PC-3 (cell line): ENCODE data around the gene GRIK1. TPM values are rescaled to one million over a fixed set of nuclear protein-coding genes. Genes with fewer than 3 reads are reported as not detected.

ENCODE experiments used
- ATAC-seq: fragments of 200-7000 bp; cut with Tn5 transposase; 2 replicates; pipeline ENCODE4 v1.9.1; 2020; ENCODE audit warnings: mild to moderate bottlenecking, moderate library complexity
- BruUV-seq: library from RNA; stranded (reverse); fragments of 400-500 nt; replicated peaks from 2 replicates; lab custom pipeline; 2021; lab: Mats Ljungman, UMichigan
- CTCF ChIA-PET: fragments of 300-600 bp; sonication (Branson Sonifier 250); formaldehyde crosslinking; loops from one replicate; lab custom pipeline; 2022; ENCODE audit warnings: antibody characterized with exemption; lab: Charles Lee
- POLR2A ChIA-PET: fragments of 300-600 bp; sonication (Branson Sonifier 250); formaldehyde crosslinking; loops from one replicate; lab custom pipeline; 2022; ENCODE audit warnings: antibody characterized with exemption; ENCODE audit not compliant: unreplicated experiment; lab: Charles Lee
- DNase-seq: peaks from one replicate; pipeline ENCODE4 v3.0.0-alpha.2; 2015
- H2AFZ ChIP-seq: fragments of 300-600 bp; sonication (generic); 2 replicates; pipeline ENCODE4 v1.6.0; 2016; ENCODE audit warnings: antibody characterized with exemption, low read length
- H3F3A ChIP-seq: fragments of 300-600 bp; sonication (generic); one replicate; pipeline ENCODE4 v1.6.0; 2017; ENCODE audit warnings: antibody characterized with exemption, low read length, control low read depth, mild to moderate bottlenecking; ENCODE audit not compliant: unreplicated experiment
- H3K27ac ChIP-seq: fragments of 300-600 bp; sonication (generic); 2 replicates; pipeline ENCODE4 v1.5.1; 2016; ENCODE audit warnings: mild to moderate bottlenecking, low read length
- H3K27me3 ChIP-seq: fragments of 300-600 bp; sonication (generic); 2 replicates; pipeline ENCODE4 v1.6.1; 2016; ENCODE audit warnings: low read length, mixed read lengths
- H3K36me3 ChIP-seq: fragments of 300-600 bp; sonication (generic); 2 replicates; pipeline ENCODE4 v1.6.1; 2016; ENCODE audit warnings: low read depth, mixed run types, low read length, mixed read lengths
- H3K4me1 ChIP-seq: fragments of 300-600 bp; sonication (generic); 2 replicates; pipeline ENCODE4 v1.5.1; 2016; ENCODE audit warnings: low read length; ENCODE audit not compliant: insufficient read depth
- H3K4me2 ChIP-seq: fragments of 300-600 bp; sonication (generic); 2 replicates; pipeline ENCODE4 v1.6.0; 2016; ENCODE audit warnings: low read length
- H3K4me3 ChIP-seq: fragments of 300-600 bp; sonication (generic); 2 replicates; pipeline ENCODE4 v1.5.1; 2016; ENCODE audit warnings: mild to moderate bottlenecking, low read length, mixed read lengths
- H3K79me2 ChIP-seq: fragments of 300-600 bp; sonication (generic); 2 replicates; pipeline ENCODE4 v1.6.1; 2017; ENCODE audit warnings: low read length, mixed read lengths
- H3K9ac ChIP-seq: fragments of 300-600 bp; sonication (generic); 2 replicates; pipeline ENCODE4 v1.6.0; 2016; ENCODE audit warnings: mild to moderate bottlenecking, low read length
- H3K9me2 ChIP-seq: fragments of 300-600 bp; sonication (generic); replicated peaks from 2 replicates; pipeline ENCODE4 v1.6.1; 2016; ENCODE audit warnings: mixed run types, low read length, mixed read lengths
- H3K9me3 ChIP-seq: fragments of 300-600 bp; sonication (generic); 2 replicates; pipeline ENCODE4 v1.6.1; 2016; ENCODE audit warnings: low read length, mixed read lengths
- H4K20me1 ChIP-seq: fragments of 300-600 bp; sonication (generic); 2 replicates; pipeline ENCODE4 v1.6.1; 2016; ENCODE audit warnings: low read length, mixed read lengths
- EZH2 ChIP-seq: fragments of 300-600 bp; sonication (generic); IDR thresholded peaks from one replicate; pipeline ENCODE4 v1.6.1; 2017; ENCODE audit warnings: antibody characterized with exemption, mild to moderate bottlenecking, low read length; ENCODE audit not compliant: unreplicated experiment
- EZH2phosphoT487 ChIP-seq: fragments of 300-600 bp; sonication (generic); IDR thresholded peaks from 2 replicates; pipeline ENCODE4 v1.6.1; 2018; ENCODE audit warnings: mild to moderate bottlenecking, antibody characterized with exemption, low read length, borderline replicate concordance
- intact Hi-C: fragments of 100-400 bp; cut with micrococcal nuclease; formaldehyde crosslinking; loops from 2 replicates; pipeline ENCODE4 v1.9.0; 2023
- total RNA-seq: library from RNA; depleted of rRNA; stranded (reverse); fragments of >200 nt; gene quantifications from 2 replicates; pipeline ENCODE4 v1.2.3, GENCODE V29; 2014
- TF ChIP-seq, protein P1 (sequence below): fragments of 300-600 bp; sonication (generic); conservative IDR thresholded peaks from 2 replicates; pipeline ENCODE4 v1.5.1; 2017; ENCODE audit warnings: antibody characterized with exemption, low read depth, mild to moderate bottlenecking, low read length

GRIK1 gene
- total RNA-seq, 1 experiment from 2014 or later: not detected

DNA sequence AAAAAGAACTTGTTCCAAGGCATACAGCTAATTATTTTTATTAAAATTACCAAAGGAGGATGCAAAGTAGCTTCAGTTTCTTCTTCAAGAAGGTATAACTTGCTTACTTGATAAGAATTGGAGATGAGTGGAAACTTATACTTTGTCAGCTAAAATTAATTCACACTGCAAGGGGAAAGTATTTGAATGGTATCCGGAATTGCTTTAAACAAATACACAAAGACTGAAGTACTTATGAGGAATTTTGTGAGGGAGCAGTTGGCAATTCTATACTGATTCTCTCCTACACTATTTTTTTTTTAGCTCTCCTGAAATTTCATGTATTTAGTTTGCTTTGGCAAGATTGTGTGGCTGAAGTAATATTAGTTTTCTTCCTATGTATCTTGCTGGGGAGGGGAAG, 39.2 kb upstream of the GRIK1 start:
- Histone ChIP-seq H3K9me2 (no peaks in the 10 kb centered on the region), H3F3A (no peaks in the 10 kb centered on the region), H3K27ac (no peak overlapping the region), H2AFZ (no peak overlapping the region), H3K79me2 (no peaks in the 10 kb centered on the region), H3K4me3 (no peak overlapping the region), H3K36me3 (no peaks in the 10 kb centered on the region), H3K9ac (no peak overlapping the region), H3K9me3 (no peaks in the 10 kb centered on the region), H3K27me3 (peaks cover 17% of the 10 kb centered on the region), H3K4me1 (no peaks in the 10 kb centered on the region), H3K4me2 (no peak overlapping the region), H4K20me1 (no peaks in the 10 kb centered on the region)
- intact Hi-C loops: no loop called here
- POLR2A ChIA-PET: no interaction called here
- DNase-seq: no peak
- CTCF ChIA-PET: no interaction called here
- no TSS peak for BruUV-seq
- TF ChIP-seq EZH2phosphoT487: no peak
- TF ChIP-seq, protein P1, sequence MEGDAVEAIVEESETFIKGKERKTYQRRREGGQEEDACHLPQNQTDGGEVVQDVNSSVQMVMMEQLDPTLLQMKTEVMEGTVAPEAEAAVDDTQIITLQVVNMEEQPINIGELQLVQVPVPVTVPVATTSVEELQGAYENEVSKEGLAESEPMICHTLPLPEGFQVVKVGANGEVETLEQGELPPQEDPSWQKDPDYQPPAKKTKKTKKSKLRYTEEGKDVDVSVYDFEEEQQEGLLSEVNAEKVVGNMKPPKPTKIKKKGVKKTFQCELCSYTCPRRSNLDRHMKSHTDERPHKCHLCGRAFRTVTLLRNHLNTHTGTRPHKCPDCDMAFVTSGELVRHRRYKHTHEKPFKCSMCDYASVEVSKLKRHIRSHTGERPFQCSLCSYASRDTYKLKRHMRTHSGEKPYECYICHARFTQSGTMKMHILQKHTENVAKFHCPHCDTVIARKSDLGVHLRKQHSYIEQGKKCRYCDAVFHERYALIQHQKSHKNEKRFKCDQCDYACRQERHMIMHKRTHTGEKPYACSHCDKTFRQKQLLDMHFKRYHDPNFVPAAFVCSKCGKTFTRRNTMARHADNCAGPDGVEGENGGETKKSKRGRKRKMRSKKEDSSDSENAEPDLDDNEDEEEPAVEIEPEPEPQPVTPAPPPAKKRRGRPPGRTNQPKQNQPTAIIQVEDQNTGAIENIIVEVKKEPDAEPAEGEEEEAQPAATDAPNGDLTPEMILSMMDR: no peak
- TF ChIP-seq EZH2: no peak
- ATAC-seq: no peak

DNA sequence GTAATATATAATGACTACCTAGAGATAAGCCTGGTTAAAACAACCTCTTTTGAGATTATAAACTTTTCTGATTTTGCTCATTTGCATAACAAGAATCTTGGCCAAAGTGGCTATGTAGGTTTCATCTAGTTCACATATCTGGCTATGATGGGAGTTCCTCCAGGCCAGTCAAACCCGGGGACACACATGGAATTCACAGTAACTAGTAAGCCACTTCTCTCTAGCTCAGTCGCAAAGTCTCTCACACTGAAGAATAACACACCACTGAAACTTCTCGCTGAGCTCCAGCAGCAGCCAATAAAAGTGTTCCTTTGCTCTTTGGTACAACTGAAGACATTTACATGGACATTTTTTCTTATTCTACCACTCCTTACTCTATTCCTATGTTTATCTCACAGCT, 36.0 kb upstream of the GRIK1 start:
- H2AFZ ChIP-seq: no peak overlapping the region
- H3K36me3 ChIP-seq: no peaks in the 10 kb centered on the region
- H3F3A ChIP-seq: no peaks in the 10 kb centered on the region
- CTCF ChIA-PET: no interaction called here
- no peak overlapping the region for H3K4me3 ChIP-seq
- no peaks in the 10 kb centered on the region for H3K79me2 ChIP-seq
- no peak overlapping the region for H3K27ac ChIP-seq
- H3K4me2 ChIP-seq: no peak overlapping the region
- intact Hi-C loops: no loop called here
- POLR2A ChIA-PET: no interaction called here
- no peaks in the 10 kb centered on the region for H4K20me1 ChIP-seq
- DNase-seq: no peak
- 0 out of 2 replicates have a peak, but pooled peaks cover 4% of the 10 kb centered on the region for H3K27me3 ChIP-seq
- no peak overlapping the region for H3K9ac ChIP-seq
- no peaks in the 10 kb centered on the region for H3K9me2 ChIP-seq
- no peak for ATAC-seq
- TF ChIP-seq, protein P1: no peak
- no peak for TF ChIP-seq EZH2
- TF ChIP-seq EZH2phosphoT487: no peak
- H3K9me3 ChIP-seq: no peaks in the 10 kb centered on the region
- BruUV-seq: no TSS peak
- no peaks in the 10 kb centered on the region for H3K4me1 ChIP-seq

DNA sequence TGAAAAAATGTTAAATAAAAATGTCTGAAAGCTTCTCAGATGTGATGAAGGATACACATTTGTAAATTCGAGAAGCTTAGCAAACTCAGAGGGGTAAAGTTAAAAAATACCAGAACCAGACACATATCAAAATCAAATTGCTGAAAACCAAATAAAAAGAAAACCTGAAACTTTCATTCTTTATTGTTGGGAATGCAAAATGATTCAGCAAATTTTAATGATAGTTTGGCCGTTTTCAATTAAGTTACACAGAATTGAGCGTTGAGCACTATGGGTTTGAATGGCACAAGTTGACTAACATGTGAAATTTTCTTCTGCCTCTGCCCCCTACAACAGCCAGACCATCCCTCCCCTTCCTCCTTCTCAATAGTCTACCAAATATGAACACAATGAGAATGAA, 33.5 kb upstream of the GRIK1 start:
- POLR2A ChIA-PET: no interaction called here
- Histone ChIP-seq H3K27ac (no peak overlapping the region), H3K9me2 (no peaks in the 10 kb centered on the region), H3K9me3 (no peaks in the 10 kb centered on the region), H3K36me3 (no peaks in the 10 kb centered on the region), H3K4me3 (no peak overlapping the region), H4K20me1 (no peaks in the 10 kb centered on the region), H3F3A (no peaks in the 10 kb centered on the region), H2AFZ (no peak overlapping the region), H3K79me2 (no peaks in the 10 kb centered on the region), H3K4me1 (no peaks in the 10 kb centered on the region), H3K9ac (no peak overlapping the region), H3K4me2 (no peak overlapping the region), H3K27me3 (no peaks in the 10 kb centered on the region)
- TF ChIP-seq EZH2phosphoT487: no peak
- TF ChIP-seq, protein P1: no peak
- no peak for TF ChIP-seq EZH2
- CTCF ChIA-PET: no interaction called here
- intact Hi-C loops: no loop called here
- no TSS peak for BruUV-seq
- ATAC-seq: no peak
- no peak for DNase-seq
